IPS-18c (cell line): ENCODE data around the gene COLEC11.
"Not testable (repeated sequence)": the region's sequence is repeated elsewhere in the genome, so short reads cannot be mapped to it uniquely, and the experiment has no call there.

ENCODE experiments used
- H3K4me3 ChIP-seq: 2 replicates; pipeline ENCODE4 v1.7.0; 2013; ENCODE audit warnings: low read depth, mild to moderate bottlenecking, low read length, moderate library complexity; ENCODE audit not compliant: insufficient read depth
- H3K9me3 ChIP-seq: one replicate; pipeline ENCODE4 v1.6.1; 2013; ENCODE audit warnings: mild to moderate bottlenecking, low read length, moderate library complexity; ENCODE audit not compliant: control insufficient read depth, insufficient read depth

COLEC11 gene

DNA sequence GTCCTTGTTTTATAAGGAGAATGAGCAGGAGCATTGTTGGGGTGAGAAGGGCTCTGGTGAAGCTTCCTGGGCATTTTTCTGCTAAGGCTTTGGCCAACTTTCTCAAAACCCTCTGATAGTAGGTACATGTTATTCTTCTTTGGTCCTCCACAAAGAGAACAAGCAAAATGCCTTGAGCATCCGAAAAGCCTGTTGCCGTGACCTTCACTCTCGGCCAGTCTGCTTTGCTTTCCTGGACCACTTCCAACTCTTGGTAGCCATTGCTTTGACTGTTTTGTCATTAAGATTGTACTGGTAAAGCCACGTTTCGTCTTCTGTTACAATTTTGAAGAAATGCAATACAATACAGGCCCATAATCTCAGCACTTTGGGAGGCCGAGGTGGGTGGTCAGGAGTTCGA is 35.7 kb downstream of the COLEC11 start:
- Histone ChIP-seq H3K9me3 (no peaks in the 10 kb centered on the region), H3K4me3 (no peak overlapping the region)

- no peak overlapping the region for H3K4me3 ChIP-seq
- H3K9me3 ChIP-seq = no peaks in the 10 kb centered on the region
These were observed 36.4 kb downstream of the COLEC11 start for GRCh38 chr2:3631161-3631850.

GRCh38 chr2:3631851-3632659 is 37.1 kb downstream of the COLEC11 start:
- Histone ChIP-seq H3K4me3 (no peak overlapping the region), H3K9me3 (no peaks in the 10 kb centered on the region)

DNA sequence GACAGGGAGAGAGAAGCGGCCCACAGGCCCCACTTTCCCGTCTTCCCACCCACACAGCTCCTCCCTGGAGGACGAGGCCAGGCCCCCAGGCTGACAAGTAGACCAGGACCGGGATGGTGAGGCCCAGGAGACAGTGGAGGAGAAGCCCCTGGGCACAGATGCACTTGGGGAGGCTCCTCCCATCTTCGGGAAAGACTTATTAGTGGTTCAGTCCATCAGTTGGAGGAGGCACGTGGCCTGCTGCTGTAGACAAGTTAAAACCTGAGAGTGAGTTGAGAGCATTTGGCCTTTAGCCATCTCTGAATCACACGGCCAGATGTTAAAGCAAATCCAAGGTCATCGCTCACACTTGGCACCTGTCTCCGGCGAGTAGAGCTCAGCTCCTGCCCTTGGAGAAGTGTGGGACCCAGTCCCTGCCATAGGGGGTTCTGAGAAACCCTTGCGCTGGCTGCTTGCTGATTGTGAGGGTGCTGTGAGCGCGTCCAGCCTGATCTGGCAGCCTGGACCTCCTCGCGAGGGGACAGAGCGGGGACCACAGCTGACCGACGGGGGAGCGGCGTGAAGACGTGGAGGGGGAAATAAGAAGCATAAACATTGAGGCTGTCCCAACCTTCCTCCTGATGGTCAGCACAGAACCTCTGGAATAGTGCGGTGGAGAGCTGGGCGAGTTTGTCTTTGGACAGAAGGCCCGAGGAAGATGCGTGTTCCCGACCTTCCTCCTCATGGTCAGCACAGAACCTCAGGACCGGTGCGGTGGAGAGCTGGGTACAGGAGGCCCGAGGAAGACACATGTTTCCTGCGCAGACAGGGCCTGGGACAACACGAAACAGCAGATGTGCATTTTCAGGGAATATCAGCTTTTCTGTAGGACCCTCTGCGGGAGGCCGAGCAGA is 38.4 kb downstream of the COLEC11 start:
- Histone ChIP-seq H3K9me3 (no peaks in the 10 kb centered on the region), H3K4me3 (no peak overlapping the region)

DNA sequence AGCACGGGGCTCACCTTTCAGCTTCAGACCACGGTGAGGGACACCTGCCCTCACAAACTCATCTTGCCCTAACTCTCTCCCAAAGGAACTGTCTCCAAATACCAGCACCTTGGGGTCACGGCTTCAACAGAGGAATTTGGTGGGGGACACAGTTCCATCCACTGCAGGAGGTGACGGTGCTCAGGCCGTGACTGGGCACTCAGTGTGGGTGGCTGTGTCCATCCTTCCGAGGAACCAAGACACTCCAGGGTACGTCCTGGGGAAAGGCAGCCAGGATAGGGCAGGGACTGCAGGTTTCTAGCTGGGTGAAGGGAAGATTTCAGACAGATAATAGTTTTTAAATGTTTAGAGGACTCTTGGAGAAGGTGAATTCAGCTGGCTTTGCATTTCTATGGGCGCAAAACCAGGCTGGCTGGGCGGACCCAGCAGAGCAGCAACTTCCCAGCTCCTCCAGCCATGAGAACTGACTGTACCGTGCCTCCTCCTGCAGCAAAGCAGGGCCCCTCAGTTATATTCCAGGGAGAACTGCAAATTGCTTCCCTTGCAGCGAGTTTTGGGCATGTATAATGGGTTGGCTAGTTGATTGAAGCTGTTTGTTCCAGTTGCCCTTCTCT is 39.2 kb downstream of the COLEC11 start:
- Histone ChIP-seq H3K4me3 (no peak overlapping the region), H3K9me3 (no peaks in the 10 kb centered on the region)

DNA sequence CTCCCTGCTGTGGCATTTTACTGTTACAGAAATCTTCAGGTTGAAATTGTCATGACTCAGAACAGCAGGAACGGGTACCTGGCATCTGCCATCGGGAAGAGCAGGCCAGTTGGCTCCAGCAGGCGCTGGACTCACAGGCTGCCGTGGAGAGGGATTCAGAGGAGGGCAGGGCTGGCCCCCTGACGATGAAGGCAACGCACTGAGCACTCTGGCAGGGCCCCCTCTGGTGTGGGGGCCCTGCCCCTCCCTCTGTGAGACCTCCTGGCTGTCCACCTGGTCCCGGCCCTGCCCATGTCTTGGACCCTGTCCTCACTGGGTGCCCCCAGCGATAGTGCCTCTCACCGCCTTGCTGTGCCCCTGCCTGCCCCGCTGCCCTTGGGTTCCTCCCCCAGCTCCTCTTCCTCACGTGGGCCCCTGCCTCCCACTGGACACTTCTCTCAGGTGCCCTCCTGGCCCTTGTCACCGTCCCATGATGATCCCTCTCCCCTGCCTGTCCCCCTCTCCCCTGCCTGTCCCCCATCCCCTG is 39.7 kb downstream of the COLEC11 start:
- Histone ChIP-seq H3K9me3 (no peaks in the 10 kb centered on the region), H3K4me3 (no peak overlapping the region)

- Histone ChIP-seq H3K4me3 (no peak overlapping the region), H3K9me3 (no peaks in the 10 kb centered on the region)
These were observed 40.5 kb downstream of the COLEC11 start for GRCh38 chr2:3635171-3635974.

DNA sequence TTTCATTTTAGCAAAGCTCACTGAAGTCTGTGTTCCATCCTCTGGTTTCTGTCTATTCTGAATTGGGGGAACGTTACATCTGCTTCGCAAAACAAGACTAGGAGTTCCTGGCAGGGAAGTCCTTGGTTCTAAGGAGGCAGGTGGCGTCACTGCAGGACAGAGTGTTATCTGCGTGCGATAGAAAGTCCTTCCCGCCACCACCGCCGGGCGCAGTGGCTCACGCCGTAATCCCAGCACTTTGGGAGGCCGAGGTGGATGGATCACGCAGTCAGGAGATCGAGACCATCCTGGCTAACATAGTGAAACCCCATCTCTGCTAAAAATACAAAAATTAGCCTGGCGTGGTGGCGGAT is 41.0 kb downstream of the COLEC11 start:
- H3K9me3 ChIP-seq, H3K4me3 ChIP-seq: not testable (repeated sequence)

GRCh38 chr2:3636586-3637310 is 41.8 kb downstream of the COLEC11 start:
- H3K4me3 ChIP-seq = no peak overlapping the region
- no peaks in the 10 kb centered on the region for H3K9me3 ChIP-seq

GRCh38 chr2:3637311-3637675 is 42.4 kb downstream of the COLEC11 start:
- no peaks in the 10 kb centered on the region for H3K9me3 ChIP-seq
- no peak overlapping the region for H3K4me3 ChIP-seq

- Histone ChIP-seq H3K9me3 (no peaks in the 10 kb centered on the region), H3K4me3 (no peak overlapping the region)
These were observed 43.0 kb downstream of the COLEC11 start for GRCh38 chr2:3637692-3638455.

- no peak overlapping the region for H3K4me3 ChIP-seq
- H3K9me3 ChIP-seq = no peaks in the 10 kb centered on the region
These were observed 43.5 kb downstream of the COLEC11 start for GRCh38 chr2:3638456-3638810.

DNA sequence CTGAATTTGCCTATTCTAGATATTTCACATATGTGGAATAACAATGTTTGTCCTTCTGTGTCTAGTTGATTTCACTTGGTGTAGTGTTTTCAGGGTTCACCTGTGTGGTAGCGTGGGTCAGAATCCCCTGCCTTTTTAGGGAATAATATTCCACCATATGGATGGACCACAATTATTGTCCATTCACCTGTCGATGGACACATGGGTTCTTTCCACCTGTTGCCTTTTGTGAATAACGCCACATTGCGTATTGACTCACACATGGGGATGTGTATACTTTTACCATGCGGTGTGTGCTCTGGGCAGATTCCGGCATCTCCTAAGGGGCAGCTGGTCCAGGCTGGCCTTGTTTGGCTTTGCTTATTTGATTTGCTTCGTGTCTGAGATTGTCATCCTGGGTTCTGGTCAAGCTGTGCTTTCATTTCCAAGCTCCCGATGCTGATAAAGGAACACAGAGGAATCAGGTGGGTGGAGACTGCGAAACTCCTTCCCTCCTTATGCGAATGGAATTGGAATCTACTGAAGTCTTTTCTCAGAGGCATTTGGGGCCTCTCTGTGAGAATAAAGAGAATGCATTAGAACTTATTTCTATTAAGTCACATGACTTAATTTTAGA is 44.2 kb downstream of the COLEC11 start:
- H3K4me3 ChIP-seq = no peak overlapping the region
- no peaks in the 10 kb centered on the region for H3K9me3 ChIP-seq

GRCh38 chr2:3639653-3640052 is 44.7 kb downstream of the COLEC11 start:
- H3K4me3 ChIP-seq = no peak overlapping the region
- no peaks in the 10 kb centered on the region for H3K9me3 ChIP-seq

DNA sequence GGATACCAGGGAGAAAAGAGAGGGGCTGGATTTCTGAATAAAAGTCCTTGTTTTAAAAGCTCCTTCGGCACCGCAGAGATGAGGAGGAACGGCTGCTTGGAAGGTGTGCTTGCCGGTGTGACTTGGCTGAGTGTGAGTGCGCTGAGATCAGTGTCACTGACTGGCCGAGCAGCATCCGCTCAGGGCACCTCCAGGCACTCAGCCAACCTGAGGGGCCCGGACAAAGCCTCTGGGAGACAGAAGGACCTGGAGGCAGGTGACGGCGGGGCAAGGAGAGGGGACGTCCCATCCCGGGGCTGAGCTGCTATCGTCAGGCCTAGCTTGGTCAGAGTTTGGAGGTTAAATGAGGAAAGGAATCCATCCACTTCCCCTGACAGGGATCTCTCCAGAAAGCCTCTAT is 46.3 kb downstream of the COLEC11 start:
- Histone ChIP-seq H3K4me3 (no peak overlapping the region), H3K9me3 (no peaks in the 10 kb centered on the region)
